ENCODE results near the gene PSAP.

DNA sequence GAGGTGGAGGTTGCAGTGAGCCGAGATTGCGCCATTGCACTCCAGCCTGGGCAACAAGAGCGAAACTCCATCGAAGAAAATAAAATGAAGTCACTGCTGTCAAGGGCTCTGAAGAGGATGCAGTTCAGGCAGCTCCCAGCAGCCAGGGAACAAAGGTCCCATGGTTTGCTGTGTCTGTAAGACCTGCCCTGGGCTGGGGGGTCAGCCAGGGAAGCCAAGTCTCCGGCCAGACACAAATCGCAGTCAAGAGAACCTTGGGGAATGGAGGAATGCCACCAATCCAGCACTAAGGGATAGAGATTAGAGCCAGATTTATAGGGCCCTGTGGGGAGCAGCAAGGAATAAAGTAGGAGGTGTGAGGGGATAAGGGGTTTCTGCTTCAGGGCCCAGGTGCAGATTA is 48.8 kb downstream of the PSAP start:
- TF ChIP-seq, protein P1, sequence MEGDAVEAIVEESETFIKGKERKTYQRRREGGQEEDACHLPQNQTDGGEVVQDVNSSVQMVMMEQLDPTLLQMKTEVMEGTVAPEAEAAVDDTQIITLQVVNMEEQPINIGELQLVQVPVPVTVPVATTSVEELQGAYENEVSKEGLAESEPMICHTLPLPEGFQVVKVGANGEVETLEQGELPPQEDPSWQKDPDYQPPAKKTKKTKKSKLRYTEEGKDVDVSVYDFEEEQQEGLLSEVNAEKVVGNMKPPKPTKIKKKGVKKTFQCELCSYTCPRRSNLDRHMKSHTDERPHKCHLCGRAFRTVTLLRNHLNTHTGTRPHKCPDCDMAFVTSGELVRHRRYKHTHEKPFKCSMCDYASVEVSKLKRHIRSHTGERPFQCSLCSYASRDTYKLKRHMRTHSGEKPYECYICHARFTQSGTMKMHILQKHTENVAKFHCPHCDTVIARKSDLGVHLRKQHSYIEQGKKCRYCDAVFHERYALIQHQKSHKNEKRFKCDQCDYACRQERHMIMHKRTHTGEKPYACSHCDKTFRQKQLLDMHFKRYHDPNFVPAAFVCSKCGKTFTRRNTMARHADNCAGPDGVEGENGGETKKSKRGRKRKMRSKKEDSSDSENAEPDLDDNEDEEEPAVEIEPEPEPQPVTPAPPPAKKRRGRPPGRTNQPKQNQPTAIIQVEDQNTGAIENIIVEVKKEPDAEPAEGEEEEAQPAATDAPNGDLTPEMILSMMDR (IDR thresholded peaks at IDR 0.05): no peak
- TF ChIP-seq EZH2 (IDR thresholded peaks at IDR 0.05): no peak
- no peak for TF ChIP-seq EZH2phosphoT487 (IDR thresholded peaks at IDR 0.05)
